Fibroblast of upper back skin (primary cell): ENCODE results near the gene FAM174B.
"Not testable (repeated sequence)": the region's sequence is repeated elsewhere in the genome, so short reads cannot be mapped to it uniquely, and the experiment has no call there.

Experiments used
- DNase-seq: peaks from one replicate; pipeline ENCODE4 v3.0.0-alpha.2; 2013

Gene FAM174B

GRCh38 chr15:92617549-92618520, 37.7 kb downstream of the FAM174B start:
- DNase-seq: peak; percentile 70

- DNase-seq: peak; percentile 39
Observed at GRCh38 chr15:92616621-92617548, 38.7 kb downstream of the FAM174B start.

DNA sequence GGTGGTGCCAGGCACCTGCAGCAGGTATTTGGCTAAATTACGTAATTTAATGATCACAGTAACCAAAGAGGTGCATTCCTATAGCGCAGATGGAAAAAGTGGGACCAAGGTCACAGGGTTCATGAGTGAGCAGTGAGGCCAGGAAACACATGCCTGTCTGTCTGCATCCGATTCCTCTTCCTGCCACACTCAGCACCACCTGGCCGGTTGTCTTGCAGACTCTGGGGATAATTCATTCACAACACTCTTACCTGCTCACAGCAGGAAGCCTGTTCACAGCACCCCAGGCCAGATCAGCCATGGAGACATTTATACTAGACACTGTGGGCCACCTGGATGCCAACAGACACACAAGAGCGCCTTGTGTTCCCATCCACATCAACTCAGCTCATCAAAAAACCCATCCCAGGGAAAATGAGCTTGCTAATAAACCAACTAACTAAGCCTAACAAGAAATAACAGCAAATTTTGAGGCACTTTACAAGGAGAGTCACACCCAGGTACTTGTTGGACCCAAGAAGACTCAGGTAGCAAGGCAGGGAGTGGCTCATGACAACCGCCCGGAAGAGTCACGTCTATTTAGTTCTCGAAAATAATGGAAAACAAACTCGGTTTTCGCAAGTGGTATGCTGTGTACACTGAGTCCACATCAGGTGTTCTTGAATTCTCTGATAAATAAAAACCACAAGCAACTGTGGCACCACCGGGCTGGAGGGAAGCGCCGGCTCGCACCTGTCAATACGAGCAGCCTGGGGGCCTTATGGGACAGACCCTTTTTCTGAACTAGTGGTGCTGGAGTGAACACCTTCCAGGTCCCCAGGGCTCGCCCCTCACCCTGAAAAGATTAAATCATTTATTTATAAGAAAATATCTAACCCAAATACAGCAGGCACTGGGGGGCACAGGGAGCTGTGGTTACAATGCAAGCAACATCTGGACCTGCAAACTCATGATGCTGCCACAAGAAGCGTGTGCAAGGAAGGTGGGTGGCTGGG, 40.5 kb downstream of the FAM174B start:
- DNase-seq: no peak

GRCh38 chr15:92614301-92614700, 41.3 kb downstream of the FAM174B start:
- DNase-seq: no peak

DNA sequence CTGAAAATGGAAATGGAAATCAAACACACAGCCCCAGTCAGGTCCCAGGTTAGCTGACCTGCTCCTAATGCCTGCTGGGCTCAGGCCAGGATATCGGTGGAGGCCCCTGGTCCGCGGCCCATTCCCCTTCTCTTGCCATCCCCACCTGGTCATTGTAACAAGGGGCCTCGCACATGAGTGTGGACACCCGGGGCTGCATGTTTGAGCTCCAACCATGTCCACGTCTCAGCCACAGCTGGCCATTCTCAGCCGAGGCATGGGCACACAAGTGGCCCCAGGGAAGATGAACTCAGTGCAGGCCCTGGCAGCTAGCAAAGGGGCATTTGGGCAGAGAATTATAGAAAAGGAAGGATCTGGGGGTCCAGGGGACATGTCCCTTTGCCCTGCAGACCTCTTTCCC, 41.7 kb downstream of the FAM174B start:
- no peak for DNase-seq

DNA sequence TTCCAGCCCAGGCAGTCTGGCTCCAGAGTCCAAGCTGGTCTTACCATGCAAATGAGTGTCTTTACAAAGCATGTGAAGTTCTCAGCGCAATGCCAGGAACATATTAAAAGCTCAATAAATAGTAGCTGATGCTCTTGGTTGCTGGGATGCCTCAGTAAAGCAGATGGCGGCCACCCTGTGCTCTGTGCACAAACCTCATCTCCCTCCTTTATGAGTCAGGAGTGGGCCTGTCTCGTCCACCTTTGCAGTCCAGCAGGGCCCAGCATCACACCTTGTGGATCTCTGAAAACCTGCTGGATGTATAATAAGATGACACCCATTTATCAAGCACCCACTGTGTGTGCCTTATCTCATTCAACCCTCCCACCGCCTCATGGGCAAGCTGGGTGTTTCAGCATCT, 42.7 kb downstream of the FAM174B start:
- no peak for DNase-seq

GRCh38 chr15:92611995-92612745, 43.4 kb downstream of the FAM174B start:
- DNase-seq: no peak

DNA sequence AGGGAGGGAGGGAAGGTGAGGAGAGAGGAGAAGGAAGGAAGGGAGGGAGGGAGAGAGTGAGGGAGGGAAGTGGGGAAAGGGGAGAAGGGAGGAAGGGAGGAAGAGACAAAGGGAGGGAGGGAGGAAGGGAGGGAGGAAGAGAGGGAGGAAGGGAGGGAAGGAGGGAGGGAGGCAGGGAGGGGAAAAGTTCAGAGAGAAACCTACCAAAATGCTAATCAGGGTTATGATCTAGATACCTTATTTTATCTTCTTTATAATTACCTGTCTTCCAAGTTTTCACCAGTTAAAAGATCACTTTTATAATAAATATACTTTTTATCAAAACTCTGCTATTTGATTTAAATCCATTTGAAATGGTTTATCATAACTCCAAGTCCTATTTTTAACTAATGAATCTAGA, 44.4 kb downstream of the FAM174B start:
- no peak for DNase-seq

- DNase-seq: no peak
Observed at GRCh38 chr15:92610101-92610520, 45.5 kb downstream of the FAM174B start.

DNA sequence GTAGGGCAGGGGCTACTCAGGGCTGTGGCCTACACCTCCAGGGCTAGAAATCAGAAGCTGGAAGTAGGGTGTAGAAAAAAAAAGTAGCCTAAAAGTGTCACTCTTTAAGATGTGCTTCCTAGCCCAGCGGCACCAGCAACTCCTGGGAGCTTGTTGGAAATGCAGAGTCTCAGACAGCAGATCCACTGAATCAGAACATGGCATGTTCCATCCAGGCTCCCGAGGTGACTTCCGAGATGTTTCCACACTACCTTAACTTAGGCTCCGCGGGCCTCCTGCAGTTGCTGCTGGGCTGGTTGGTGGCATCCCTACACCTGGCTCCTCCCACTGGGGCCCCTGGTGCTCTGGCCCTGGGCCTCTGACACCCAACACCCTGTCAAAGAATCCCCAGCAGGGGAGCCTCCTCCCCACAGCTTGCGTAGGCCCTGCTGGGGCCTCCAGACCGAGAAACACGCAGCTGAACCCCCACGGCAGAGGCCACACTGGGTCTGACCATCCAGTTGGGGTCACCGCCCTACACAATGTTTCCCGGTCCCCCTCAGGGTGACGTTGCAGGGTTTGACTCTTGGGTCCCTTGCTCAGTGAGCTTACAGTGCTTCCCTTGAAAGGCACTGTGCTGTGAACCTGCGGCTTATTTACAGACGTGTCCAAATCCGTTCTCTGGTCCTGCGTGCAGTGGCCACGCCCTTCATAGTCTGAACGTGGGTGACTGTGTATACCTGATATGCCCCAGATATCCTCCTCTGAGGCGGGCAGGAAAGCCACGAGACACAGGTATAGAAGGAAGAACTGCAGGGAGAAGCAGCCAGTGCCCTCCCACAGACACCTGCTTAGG, 46.5 kb downstream of the FAM174B start:
- DNase-seq: no peak

GRCh38 chr15:92606836-92607150, 48.8 kb downstream of the FAM174B start:
- DNase-seq: not testable (repeated sequence)

DNA sequence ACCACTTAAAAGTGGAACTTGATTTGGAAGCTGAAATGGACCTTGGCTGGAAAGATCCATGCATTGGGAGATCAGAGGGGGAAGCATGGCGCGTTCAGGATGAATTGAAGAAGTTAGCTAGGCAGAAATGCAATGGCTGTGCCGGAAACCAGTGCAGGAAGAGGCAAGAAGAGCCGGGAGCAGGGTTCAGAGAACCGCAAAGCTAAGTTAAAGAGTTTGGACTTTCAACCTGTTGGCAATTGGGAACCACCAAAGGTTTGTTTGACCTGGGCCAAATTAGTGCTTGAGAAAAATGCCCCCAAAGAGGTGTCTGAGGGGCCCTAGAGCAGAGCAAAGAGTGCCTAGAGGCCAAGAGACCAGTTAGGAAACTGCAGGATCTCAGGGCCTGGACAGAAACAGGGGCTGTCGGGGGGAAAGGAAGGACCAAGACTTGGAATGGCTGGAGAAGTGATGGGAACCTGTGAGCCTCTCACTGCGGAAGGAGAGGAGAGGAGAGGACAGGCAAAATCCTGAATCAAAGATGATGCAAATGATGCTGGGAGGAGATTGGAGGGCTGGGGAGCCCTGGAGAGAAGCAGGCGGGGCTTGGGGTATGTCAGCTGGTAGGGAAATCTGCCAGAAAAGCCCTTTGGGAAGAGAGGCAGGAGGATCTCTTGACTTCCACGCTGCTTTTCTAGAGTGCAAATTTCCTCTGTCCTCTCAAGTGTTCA, 49.3 kb downstream of the FAM174B start:
- DNase-seq: no peak

- DNase-seq: no peak
Observed at GRCh38 chr15:92605225-92605944, 50.2 kb downstream of the FAM174B start.

DNA sequence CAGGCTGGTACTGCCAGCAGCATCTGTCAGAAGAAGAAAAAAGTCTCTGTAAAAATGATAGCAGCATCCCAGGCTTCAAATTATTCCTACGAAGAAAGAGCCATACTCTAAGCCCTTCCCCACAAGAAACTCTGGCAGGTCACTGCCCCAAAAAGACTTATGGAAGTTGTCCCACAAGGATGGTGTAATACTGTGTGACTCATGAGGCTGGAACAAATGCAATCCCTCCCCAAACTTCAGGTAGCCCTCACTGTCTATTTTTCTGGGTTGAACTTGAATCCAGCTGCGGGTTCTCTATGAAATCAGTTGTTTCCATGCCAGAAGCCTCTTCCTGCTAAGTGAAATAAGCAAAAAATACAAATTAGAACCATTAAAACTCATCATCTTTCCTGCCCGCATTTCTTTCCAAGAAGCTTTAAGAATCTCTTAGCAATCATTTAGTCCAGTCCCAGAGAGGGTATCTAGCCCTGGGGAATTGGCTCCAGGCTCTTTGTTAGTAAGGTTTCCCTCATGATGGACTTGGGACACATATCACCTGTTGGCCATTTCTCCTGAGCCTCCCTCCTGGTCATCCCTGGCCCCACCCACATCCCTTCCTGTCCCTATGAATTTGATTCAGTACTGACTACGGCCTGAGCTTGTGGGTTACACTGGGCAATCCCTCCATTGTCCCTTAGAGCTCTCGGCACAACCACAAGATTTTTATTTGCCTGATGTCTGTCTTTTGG, 51.7 kb downstream of the FAM174B start:
- peak; percentile 49 for DNase-seq

DNA sequence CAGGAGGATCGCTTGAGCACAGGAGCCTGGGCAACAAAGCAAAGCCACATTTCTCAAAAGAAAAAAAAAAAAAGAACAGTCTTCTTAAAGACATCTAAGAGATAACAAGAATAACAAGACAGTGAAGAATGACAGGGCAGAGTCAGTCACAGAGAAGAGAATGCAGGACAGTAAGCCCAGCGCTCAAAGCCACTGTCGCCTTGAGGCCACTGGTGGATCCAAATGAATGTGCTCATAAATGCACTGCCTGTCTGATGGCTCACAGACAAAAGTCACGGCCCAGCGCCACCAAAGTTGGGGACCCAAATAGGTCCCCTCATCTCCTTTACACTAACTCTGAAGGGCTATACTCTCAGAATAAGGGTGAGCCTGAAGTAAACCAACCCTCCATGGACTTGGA, 52.3 kb downstream of the FAM174B start:
- DNase-seq: no peak

DNA sequence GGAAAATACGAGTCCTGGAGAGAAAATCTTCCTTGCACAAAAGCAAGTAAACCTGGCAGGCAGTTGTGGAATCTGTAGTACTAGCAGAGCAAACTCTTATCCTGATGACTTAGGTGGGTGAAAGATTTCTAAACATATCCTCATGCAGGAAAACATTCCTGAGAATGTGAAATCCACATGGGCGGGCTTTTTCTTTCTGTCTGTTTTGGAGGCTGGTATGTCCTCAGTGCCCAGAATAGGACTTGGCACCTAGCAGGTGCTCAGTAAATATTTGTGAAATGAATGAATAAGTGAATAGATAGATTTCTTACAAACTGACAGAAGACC, 53.3 kb downstream of the FAM174B start:
- no peak for DNase-seq

GRCh38 chr15:92601592-92602266, 53.8 kb downstream of the FAM174B start:
- no peak for DNase-seq

- no peak for DNase-seq
Observed at GRCh38 chr15:92600856-92601255, 54.7 kb downstream of the FAM174B start.
